ENCODE data around the gene KMT5C. TPM values are rescaled to one million over a fixed set of nuclear protein-coding genes. Genes with fewer than 3 reads are reported as not detected.

The KMT5C gene
- total and polyA plus RNA-seq, 7 donors = 1.8 to 5.7 (median 3.9) TPM

- TF ChIP-seq CTCF (IDR thresholded peaks at IDR 0.05) = no peak
- 8 to 12% (median 12%) methylated on average over 23 to 31 of the region's 31 CpGs for WGBS, 3 donors
- DNase-seq (no peak), ATAC-seq (no peak)
- Histone ChIP-seq H3K4me1 (no peaks in the 10 kb centered on the region), H3K36me3 (ENCODE audit: insufficient read depth in 1 of 2, low read depth in 1 of 2) (no peaks in the 10 kb centered on the region), H3K27ac (no peak overlapping the region), H3K9me3 (no peaks in the 10 kb centered on the region), H3K27me3 (ENCODE audit: insufficient read depth in 3 of 3, low read length in 2 of 3) (peaks cover 0 to 71% (median 37%) of the 10 kb centered on the region in 3 donors), H3K4me3 (no peak overlapping the region)
- intact Hi-C loops (cut with DNase I) = no loop called here
These were observed 34.5 kb downstream of the KMT5C start for GRCh38 chr19:55373993-55374757.

- Histone ChIP-seq H3K36me3 (ENCODE audit: insufficient read depth in 1 of 2, low read depth in 1 of 2) (no peaks in the 10 kb centered on the region), H3K27me3 (ENCODE audit: insufficient read depth in 3 of 3, low read length in 2 of 3) (peaks cover 0 to 51% (median 23%) of the 10 kb centered on the region in 3 donors), H3K27ac (no peak within 1 kb of the TSS), H3K4me3 (no peak within 1 kb of the TSS), H3K4me1 (no peaks in the 10 kb centered on the region), H3K9me3 (no peaks in the 10 kb centered on the region)
- intact Hi-C loops (cut with DNase I) = no loop called here
- TF ChIP-seq CTCF (IDR thresholded peaks at IDR 0.05) = no peak
- ATAC-seq (no peak), DNase-seq (no peak)
- 64 to 73% (median 65%) methylated on average over 21 of the region's 21 CpGs for WGBS, 3 donors
These were observed 36.7 kb downstream of the KMT5C start, which contains the start of gene TMEM190 for GRCh38 chr19:55376241-55376933. TMEM190 (plus strand) TSS chr19:55376826; CDS start chr19:55376854, 28 bp downstream.

- no peak for DNase-seq
- Histone ChIP-seq H3K27me3 (ENCODE audit: insufficient read depth in 3 of 3, low read length in 2 of 3) (peaks cover 0 to 41% (median 19%) of the 10 kb centered on the region in 3 donors), H3K4me3 (no peak overlapping the region), H3K9me3 (no peaks in the 10 kb centered on the region), H3K4me1 (no peaks in the 10 kb centered on the region), H3K27ac (no peak overlapping the region), H3K36me3 (ENCODE audit: insufficient read depth in 1 of 2, low read depth in 1 of 2) (no peaks in the 10 kb centered on the region)
- peak in 2 of 4 donors; percentile 14 to 27 for ATAC-seq
- intact Hi-C loops (cut with DNase I) = no loop called here
- WGBS, 3 donors = 13 to 14% (median 14%) methylated on average over 42 to 43 of the region's 43 CpGs
- no peak for TF ChIP-seq CTCF (IDR thresholded peaks at IDR 0.05)
These were observed 37.9 kb downstream of the KMT5C start for GRCh38 chr19:55377356-55378131.

GRCh38 chr19:55379174-55379573 is 39.5 kb downstream of the KMT5C start:
- no peaks in the 10 kb centered on the region for H3K9me3 ChIP-seq
- DNase-seq (no peak), ATAC-seq (no peak)
- no peaks in the 10 kb centered on the region for H3K36me3 ChIP-seq (ENCODE audit: insufficient read depth in 1 of 2, low read depth in 1 of 2)
- TF ChIP-seq CTCF (IDR thresholded peaks at IDR 0.05) = no peak
- intact Hi-C loops (cut with DNase I) = no loop called here
- no peak overlapping the region for H3K4me3 ChIP-seq
- H3K27me3 ChIP-seq (ENCODE audit: insufficient read depth in 3 of 3, low read length in 2 of 3) = peaks cover 0 to 29% (median 12%) of the 10 kb centered on the region in 3 donors
- peaks cover 4% of the 10 kb centered on the region for H3K4me1 ChIP-seq
- 43 to 54% (median 48%) methylated on average over 11 of the region's 11 CpGs for WGBS, 3 donors
- H3K27ac ChIP-seq = no peak overlapping the region

All from psoas muscle (tissue), 8 donors.